Measurements from ENCODE around the gene ZNF30. TPM values are rescaled to one million over a fixed set of nuclear protein-coding genes. Genes with fewer than 3 reads are reported as not detected.

The ZNF30 gene
- total RNA-seq, 4 donors from 2014 or later: 1.3 to 9.6 (median 2.5) TPM

GRCh38 chr19:34936184-34936583 is 9.5 kb downstream of the ZNF30 start:
- no peak for DNase-seq (ENCODE audit: extremely low spot score)
- no peaks in the 10 kb centered on the region for H3K27me3 ChIP-seq
- H3K36me3 ChIP-seq: peaks cover 25 to 80% (median 57%) of the 10 kb centered on the region in 4 donors
- intact Hi-C loops (cut with DNase I): no loop called here
- TF ChIP-seq EP300 (IDR thresholded peaks at IDR 0.05) (no peak), POLR2A (IDR thresholded peaks at IDR 0.05; ENCODE audit: low read depth) (no peak), POLR2AphosphoS5 (IDR thresholded peaks at IDR 0.05) (no peak), CTCF (IDR thresholded peaks at IDR 0.05) (no peak)
- no peaks in the 10 kb centered on the region for H3K9me3 ChIP-seq
- H3K27ac ChIP-seq (replicated peaks in 1 of 4): no peak overlapping the region
- H3K4me3 ChIP-seq: no peak overlapping the region
- WGBS: 95% methylated on average over 4 of the region's 4 CpGs
- H3K4me1 ChIP-seq: no peaks in the 10 kb centered on the region

GRCh38 chr19:34938886-34939285 is 12.2 kb downstream of the ZNF30 start:
- Histone ChIP-seq H3K4me1 (no peaks in the 10 kb centered on the region), H3K27ac (replicated peaks in 1 of 4) (no peak overlapping the region), H3K9me3 (peaks cover 0 to 9% (median 6%) of the 10 kb centered on the region in 4 donors), H3K4me3 (no peak overlapping the region), H3K27me3 (no peaks in the 10 kb centered on the region), H3K36me3 (peaks cover 25 to 79% (median 49%) of the 10 kb centered on the region in 4 donors)
- TF ChIP-seq POLR2AphosphoS5 (IDR thresholded peaks at IDR 0.05) (no peak), CTCF (IDR thresholded peaks at IDR 0.05) (no peak), POLR2A (IDR thresholded peaks at IDR 0.05; ENCODE audit: low read depth) (no peak), EP300 (IDR thresholded peaks at IDR 0.05) (no peak)
- no peak for DNase-seq (ENCODE audit: extremely low spot score)
- 94% methylated on average over 10 of the region's 10 CpGs for WGBS
- intact Hi-C loops (cut with DNase I): no loop called here

- no peak for DNase-seq (ENCODE audit: extremely low spot score)
- TF ChIP-seq POLR2A (IDR thresholded peaks at IDR 0.05; ENCODE audit: low read depth) (no peak), POLR2AphosphoS5 (IDR thresholded peaks at IDR 0.05) (no peak), EP300 (IDR thresholded peaks at IDR 0.05) (no peak), CTCF (IDR thresholded peaks at IDR 0.05) (no peak)
- peaks cover 0 to 21% (median 18%) of the 10 kb centered on the region in 4 donors for H3K9me3 ChIP-seq
- whole genome bisulfite sequencing: 97% methylated on average over 13 of the region's 13 CpGs
- no peak overlapping the region for H3K4me3 ChIP-seq
- H3K36me3 ChIP-seq: peaks cover 9 to 42% (median 25%) of the 10 kb centered on the region in 4 donors
- H3K27ac ChIP-seq (replicated peaks in 1 of 4): no peak overlapping the region
- intact Hi-C loops (cut with DNase I): no loop called here
- no peaks in the 10 kb centered on the region for H3K4me1 ChIP-seq
- H3K27me3 ChIP-seq: no peaks in the 10 kb centered on the region
Measured at GRCh38 chr19:34943861-34944573, 17.3 kb downstream of the ZNF30 start.

- no peak for TF ChIP-seq POLR2A (IDR thresholded peaks at IDR 0.05; ENCODE audit: low read depth)
- Histone ChIP-seq H3K9me3 (peaks cover 13 to 65% (median 54%) of the 10 kb centered on the region in 4 donors), H3K4me3 (no peak overlapping the region), H3K36me3 (peaks cover 12 to 59% (median 32%) of the 10 kb centered on the region in 4 donors), H3K27me3 (no peaks in the 10 kb centered on the region), H3K27ac (replicated peaks in 1 of 4) (no peak overlapping the region), H3K4me1 (no peaks in the 10 kb centered on the region)
- intact Hi-C loops (cut with DNase I): no loop called here
- DNase-seq (ENCODE audit: extremely low spot score): no peak
Measured at GRCh38 chr19:34953092-34953491, 26.4 kb downstream of the ZNF30 start.

GRCh38 chr19:34957830-34958751 is 31.4 kb downstream of the ZNF30 start:
- intact Hi-C loops (cut with DNase I): no loop called here
- Histone ChIP-seq H3K36me3 (peaks cover 44 to 68% (median 52%) of the 10 kb centered on the region in 4 donors), H3K4me3 (peak overlapping the region in 1 of 4 donors; percentile 4), H3K27me3 (no peaks in the 10 kb centered on the region), H3K27ac (replicated peaks in 1 of 4) (no peak overlapping the region), H3K9me3 (peaks cover 18 to 86% (median 75%) of the 10 kb centered on the region in 4 donors), H3K4me1 (peaks cover 0 to 24% (median 19%) of the 10 kb centered on the region in 4 donors)
- no peak for DNase-seq (ENCODE audit: extremely low spot score)
- WGBS: 96% methylated on average over 22 of the region's 22 CpGs
- TF ChIP-seq POLR2AphosphoS5 (IDR thresholded peaks at IDR 0.05) (no peak), EP300 (IDR thresholded peaks at IDR 0.05) (no peak), CTCF (IDR thresholded peaks at IDR 0.05) (no peak), POLR2A (IDR thresholded peaks at IDR 0.05; ENCODE audit: low read depth) (no peak)

Data from esophagus muscularis mucosa (tissue), 4 donors.